Body of pancreas (tissue), 4 donors: ENCODE results near the gene STK31.

Experiments
- POLR2A ChIP-seq, 3 donors: fragments of 450-650 bp; IDR thresholded peaks; one replicate each; pipeline ENCODE4 v1.6.1; 2016; ENCODE audit warnings: antibody characterized with exemption in 3 of 3, mild to moderate bottlenecking in 2 of 3
- TF ChIP-seq, protein P1 (sequence below), 7 experiments: fragments of 450-650 bp in 4 of 7; fragments of 200-600 bp in 3 of 7; sonication (generic) in 3 of 7; IDR thresholded peaks; one replicate each; pipeline ENCODE4 v1.5.1; 2016 to 2019; ENCODE audit warnings: antibody characterized with exemption in 7 of 7

DNA sequence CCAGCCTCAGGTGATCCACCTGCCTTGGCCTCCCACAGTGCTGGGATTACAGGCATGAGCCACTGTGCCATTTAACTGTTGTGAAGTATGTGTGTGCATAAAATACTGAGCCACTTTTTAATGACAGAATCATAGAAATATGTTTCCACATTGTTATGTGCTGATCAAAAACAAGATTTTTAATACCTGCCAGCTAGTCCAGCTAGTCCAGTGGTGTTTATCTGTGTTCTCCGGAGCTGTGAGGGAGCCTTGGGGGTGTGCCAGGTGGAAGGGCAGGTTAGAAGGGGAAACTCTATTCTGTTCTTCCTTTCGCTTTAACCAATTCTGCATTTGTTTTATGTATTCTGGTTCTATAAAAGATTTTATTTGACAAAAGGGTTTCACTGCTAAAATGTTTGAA, 23.0 kb upstream of the STK31 start:
- TF ChIP-seq, protein P1, sequence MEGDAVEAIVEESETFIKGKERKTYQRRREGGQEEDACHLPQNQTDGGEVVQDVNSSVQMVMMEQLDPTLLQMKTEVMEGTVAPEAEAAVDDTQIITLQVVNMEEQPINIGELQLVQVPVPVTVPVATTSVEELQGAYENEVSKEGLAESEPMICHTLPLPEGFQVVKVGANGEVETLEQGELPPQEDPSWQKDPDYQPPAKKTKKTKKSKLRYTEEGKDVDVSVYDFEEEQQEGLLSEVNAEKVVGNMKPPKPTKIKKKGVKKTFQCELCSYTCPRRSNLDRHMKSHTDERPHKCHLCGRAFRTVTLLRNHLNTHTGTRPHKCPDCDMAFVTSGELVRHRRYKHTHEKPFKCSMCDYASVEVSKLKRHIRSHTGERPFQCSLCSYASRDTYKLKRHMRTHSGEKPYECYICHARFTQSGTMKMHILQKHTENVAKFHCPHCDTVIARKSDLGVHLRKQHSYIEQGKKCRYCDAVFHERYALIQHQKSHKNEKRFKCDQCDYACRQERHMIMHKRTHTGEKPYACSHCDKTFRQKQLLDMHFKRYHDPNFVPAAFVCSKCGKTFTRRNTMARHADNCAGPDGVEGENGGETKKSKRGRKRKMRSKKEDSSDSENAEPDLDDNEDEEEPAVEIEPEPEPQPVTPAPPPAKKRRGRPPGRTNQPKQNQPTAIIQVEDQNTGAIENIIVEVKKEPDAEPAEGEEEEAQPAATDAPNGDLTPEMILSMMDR (IDR thresholded peaks at IDR 0.05), result no peak
- no peak for TF ChIP-seq POLR2A (IDR thresholded peaks at IDR 0.05)
